CD4-positive, alpha-beta T cell treated with Interleukin-15 for 1 hour (primary cell): ENCODE data around the gene CDHR5.
A peak's percentile ranks its signal among the peaks of the same experiment; 100 is the strongest.
"Not testable (repeated sequence)": the region's sequence is repeated elsewhere in the genome, so short reads cannot be mapped to it uniquely, and the experiment has no call there.

Experiments
- DNase-seq: peaks from one replicate; pipeline ENCODE4 v3.0.0-alpha.2; 2020

The CDHR5 gene, protein sequence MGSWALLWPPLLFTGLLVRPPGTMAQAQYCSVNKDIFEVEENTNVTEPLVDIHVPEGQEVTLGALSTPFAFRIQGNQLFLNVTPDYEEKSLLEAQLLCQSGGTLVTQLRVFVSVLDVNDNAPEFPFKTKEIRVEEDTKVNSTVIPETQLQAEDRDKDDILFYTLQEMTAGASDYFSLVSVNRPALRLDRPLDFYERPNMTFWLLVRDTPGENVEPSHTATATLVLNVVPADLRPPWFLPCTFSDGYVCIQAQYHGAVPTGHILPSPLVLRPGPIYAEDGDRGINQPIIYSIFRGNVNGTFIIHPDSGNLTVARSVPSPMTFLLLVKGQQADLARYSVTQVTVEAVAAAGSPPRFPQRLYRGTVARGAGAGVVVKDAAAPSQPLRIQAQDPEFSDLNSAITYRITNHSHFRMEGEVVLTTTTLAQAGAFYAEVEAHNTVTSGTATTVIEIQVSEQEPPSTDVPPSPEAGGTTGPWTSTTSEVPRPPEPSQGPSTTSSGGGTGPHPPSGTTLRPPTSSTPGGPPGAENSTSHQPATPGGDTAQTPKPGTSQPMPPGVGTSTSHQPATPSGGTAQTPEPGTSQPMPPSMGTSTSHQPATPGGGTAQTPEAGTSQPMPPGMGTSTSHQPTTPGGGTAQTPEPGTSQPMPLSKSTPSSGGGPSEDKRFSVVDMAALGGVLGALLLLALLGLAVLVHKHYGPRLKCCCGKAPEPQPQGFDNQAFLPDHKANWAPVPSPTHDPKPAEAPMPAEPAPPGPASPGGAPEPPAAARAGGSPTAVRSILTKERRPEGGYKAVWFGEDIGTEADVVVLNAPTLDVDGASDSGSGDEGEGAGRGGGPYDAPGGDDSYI

GRCh38 chr11:624705-625635 is at the start of gene CDHR5:
Gene CDHR5 (minus strand): TSS chr11:624955. CDS start chr11:624902, 53 bp downstream.
- DNase-seq, result no peak

DNA sequence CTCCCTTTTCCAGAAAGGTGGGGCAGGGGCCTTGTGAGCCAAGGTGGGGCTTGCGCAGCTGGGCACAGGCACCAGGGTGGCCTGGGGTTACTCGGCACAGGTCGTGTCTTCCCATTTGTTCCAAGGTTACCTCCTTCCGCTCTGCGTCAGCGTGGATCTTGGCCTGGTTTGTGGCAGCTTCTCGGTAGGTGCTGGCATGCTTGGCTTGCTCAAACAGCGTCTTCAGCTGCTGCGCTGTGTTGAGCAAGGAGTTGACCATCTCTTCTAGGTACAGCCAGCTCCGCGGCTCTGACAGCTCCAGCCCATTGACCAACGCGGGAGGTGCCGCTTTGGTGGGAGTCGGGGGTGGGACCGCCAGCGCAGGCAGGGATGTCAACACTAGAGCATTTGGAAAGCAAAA is 49.7 kb upstream of the CDHR5 start:
- DNase-seq, result no peak

DNA sequence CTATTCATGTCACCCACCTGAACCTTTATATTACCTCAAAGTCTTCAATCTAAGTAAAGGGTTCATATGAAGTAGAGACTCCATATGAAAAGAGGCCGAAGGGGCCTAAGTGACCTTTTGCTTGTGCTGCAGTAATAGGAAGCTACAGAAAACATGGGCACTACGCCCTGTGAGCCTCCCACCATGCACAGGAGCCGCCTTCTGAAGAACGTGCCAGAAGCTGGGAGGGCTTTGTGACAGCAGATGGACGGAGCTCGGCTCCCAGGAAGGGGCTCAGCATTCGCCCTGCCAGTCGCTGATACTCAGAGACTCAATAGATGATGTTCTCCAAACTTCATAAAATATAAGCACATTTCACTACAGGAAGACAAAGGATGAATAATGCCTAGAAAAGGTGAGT is 49.1 kb upstream of the CDHR5 start:
- no peak for DNase-seq

DNA sequence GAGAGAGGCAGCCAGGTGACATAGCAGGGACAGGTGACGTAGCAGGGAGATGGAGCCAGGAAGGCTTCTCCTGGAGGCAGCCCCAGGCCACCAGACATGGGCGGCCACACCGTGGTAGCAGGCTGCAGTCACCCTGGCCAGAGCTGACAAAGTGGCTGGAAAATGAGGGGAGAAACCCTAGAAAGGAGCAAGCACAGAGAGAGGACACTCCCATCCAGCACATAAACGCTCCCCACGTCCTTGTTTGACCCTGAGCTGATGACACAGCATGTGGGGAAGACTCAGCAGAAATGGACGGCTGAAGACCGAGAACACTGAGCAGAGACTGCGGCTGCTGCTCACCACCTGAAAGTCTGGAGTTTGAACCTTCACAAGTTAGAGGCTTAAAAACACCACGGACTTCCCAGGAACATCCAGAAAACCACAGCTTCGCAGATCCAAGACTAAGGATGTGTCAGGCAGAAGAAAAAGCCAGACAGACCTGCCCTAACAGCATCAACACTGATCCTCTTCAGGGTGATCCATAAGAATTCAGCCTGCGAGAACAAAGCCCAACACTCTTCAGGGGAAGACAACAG is 41.0 kb upstream of the CDHR5 start:
- no peak for DNase-seq

- no peak for DNase-seq
These were observed 40.4 kb upstream of the CDHR5 start for GRCh38 chr11:665062-665703.

- peak; percentile 39 for DNase-seq
These were observed 38.0 kb upstream of the CDHR5 start for GRCh38 chr11:662689-663274.

GRCh38 chr11:660681-661444 is 36.1 kb upstream of the CDHR5 start:
- DNase-seq, result no peak

DNA sequence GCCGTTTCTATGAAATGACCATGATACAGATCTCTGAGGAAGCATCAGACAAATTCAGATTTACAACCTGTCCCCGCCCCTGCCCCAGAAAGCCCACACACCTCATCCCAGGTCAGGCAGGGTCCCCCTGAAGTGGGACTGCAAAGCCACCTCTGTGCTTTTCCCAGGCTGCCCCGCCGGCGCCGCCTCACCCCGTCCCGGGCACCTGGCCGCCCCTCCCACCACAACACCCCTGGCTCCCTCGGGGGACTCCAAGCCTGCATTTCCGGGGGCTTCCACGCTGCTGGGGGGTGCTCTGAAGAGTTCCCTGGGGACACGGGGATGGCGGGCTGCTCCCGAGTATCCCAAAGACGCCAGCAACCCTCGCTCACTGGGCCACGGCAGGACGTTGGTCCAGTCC is 35.5 kb upstream of the CDHR5 start:
- no peak for DNase-seq

DNA sequence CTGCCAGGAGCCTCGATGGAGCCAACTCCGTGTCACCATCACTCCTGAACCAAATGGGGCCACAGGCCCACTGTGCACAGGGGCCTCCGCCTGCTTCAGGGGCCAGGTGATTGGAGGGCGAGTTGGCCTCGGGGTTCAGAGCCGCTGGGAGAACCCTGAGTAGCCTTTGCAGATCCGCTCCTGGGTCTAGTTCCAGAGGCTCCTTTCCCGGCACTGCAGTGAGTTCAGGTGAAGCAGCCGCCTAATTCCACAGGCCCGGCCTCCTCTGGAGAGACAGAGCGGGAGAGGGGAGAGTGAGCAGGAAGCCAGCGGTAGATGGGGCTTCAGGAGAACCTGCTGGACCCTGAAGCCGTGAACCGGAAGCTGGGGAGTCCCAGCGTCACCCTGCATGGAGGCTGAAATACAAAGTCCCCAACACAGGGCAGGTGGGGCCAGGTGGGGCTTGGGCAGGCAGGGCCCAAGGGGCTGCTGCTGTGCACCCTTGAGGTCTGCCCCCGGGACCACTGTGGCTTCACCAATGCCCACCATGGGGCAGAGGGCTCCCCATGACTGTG is 34.9 kb upstream of the CDHR5 start:
- DNase-seq, result no peak

- DNase-seq, result no peak
These were observed 33.0 kb upstream of the CDHR5 start for GRCh38 chr11:657691-658126.

DNA sequence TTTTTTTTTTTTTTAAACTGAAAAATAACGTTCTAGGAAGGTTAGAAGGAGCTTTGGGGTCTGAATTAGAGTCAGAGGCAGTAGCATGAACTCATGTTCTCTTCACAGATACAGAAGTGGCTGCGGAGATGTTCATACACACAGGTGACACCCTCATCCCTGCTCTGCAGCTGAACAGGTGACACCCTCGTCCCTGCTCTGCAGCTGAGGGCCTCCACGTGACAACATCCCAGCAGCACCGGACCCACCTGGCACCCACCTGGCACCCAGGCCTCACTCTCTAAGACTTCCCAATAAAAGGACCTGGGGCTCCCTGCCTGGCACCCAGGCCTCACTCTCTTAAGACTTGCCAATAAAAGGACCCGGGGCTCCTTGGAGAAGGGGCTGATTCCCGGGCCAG is 32.1 kb upstream of the CDHR5 start:
- no peak for DNase-seq

GRCh38 chr11:656426-656825 is 31.7 kb upstream of the CDHR5 start:
- no peak for DNase-seq

- DNase-seq, result no peak
These were observed 30.4 kb upstream of the CDHR5 start for GRCh38 chr11:655036-655726.

GRCh38 chr11:654444-654843 is 29.7 kb upstream of the CDHR5 start:
- not testable (repeated sequence) for DNase-seq

- DNase-seq, result no peak
These were observed 29.1 kb upstream of the CDHR5 start for GRCh38 chr11:653837-654236.

- DNase-seq, result not testable (repeated sequence)
These were observed 28.4 kb upstream of the CDHR5 start for GRCh38 chr11:653136-653535.

- DNase-seq, result no peak
These were observed 25.7 kb upstream of the CDHR5 start for GRCh38 chr11:650482-650881.

- not testable (repeated sequence) for DNase-seq
These were observed 23.0 kb upstream of the CDHR5 start for GRCh38 chr11:647672-648158.

DNA sequence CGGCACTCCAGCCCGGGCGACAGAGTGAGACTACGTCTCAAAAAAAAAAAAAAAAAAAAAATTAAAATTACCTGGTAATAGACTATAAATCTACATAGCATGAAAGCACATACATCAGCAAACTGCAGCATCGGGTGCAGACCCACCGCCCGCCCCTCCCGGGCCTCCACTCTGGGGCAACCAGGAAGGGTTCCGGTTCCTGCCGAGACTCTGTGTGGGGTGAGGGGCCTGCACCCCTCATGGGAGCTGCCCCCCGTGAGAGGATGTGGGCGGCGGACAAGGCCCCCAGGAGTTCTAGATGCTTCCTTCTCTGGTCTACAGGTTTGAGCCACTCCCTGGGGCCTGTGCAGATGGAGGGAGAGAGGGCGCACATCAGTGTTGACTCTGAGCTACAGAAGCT is 21.5 kb upstream of the CDHR5 start:
- DNase-seq, result no peak

DNA sequence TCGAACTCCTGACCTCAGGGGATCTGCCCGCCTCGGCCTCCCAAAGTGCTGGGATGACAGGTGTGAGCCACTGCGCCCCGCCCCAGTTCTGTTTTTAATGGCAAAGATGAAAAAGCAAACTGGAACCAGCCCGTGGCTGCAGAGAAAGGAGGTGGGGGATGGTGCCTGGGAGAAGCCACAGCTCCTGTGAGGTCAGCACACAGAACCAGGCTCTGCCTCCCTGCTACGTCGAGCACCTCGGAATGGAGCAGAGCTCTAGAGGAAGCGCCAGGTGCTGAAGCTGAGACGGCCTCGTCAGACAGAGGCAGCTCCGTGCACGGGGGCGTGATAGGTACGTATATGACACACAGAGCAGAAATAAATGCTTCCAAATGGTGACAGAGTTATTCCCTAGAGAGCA is 20.8 kb upstream of the CDHR5 start:
- DNase-seq, result no peak
